GM12878 (cell line): Measurements from ENCODE around the gene KLHL34. TPM values are rescaled to one million over a fixed set of nuclear protein-coding genes. Genes with fewer than 3 reads are reported as not detected.

Experiments
- ATAC-seq: fragments of 200-7000 bp; cut with Tn5 transposase; 3 replicates; pipeline ENCODE4 v1.9.1; 2020; ENCODE audit warnings: mild to moderate bottlenecking, moderate library complexity
- BruUV-seq: library from RNA; stranded (reverse); fragments of 400-500 nt; replicated peaks from 2 replicates; lab custom pipeline; 2021; lab: Mats Ljungman, UMichigan
- CTCF ChIA-PET: fragments of 300-600 bp; sonication (Branson Sonifier 250); formaldehyde crosslinking; extraction: SDS; loops from one replicate; lab custom pipeline; 2021; ENCODE audit warnings: inconsistent platforms; lab: Yijun Ruan, JAX
- POLR2A ChIA-PET: fragments of 350-600 bp; formaldehyde crosslinking; extraction: SDS; loops from one replicate; lab custom pipeline; 2021; ENCODE audit warnings: inconsistent platforms; lab: Charles Lee
- RAD21 ChIA-PET: fragments of 300-600 bp; sonication (Branson Sonifier 250); formaldehyde crosslinking; loops from one replicate; lab custom pipeline; 2023; ENCODE audit warnings: antibody characterized with exemption; ENCODE audit not compliant: unreplicated experiment; lab: Charles Lee
- SMC1A ChIA-PET: fragments of 300-600 bp; sonication (Branson Sonifier 250); formaldehyde crosslinking; loops from one replicate; lab custom pipeline; 2023; ENCODE audit not compliant: unreplicated experiment, uncharacterized antibody; lab: Charles Lee
- DNase-seq: peaks from one replicate; pipeline ENCODE4 v3.0.0-alpha.2; 2011; ENCODE audit warnings: low read depth, low spot score
- FAIRE-seq: peaks from 3 replicates; lab custom pipeline; 2011; peaks lifted over from hg19 to GRCh38; lab: Jason Lieb, UNC
- H2AFZ ChIP-seq: 2 replicates; pipeline ENCODE4 v1.6.0; 2011; ENCODE audit warnings: low read depth, low read length, control low read depth; ENCODE audit not compliant: control insufficient read depth
- H3K27ac ChIP-seq: 2 replicates; pipeline ENCODE4 v1.5.1; 2011; ENCODE audit warnings: control low read depth; ENCODE audit not compliant: control insufficient read depth, insufficient read depth
- H3K27me3 ChIP-seq, 2 experiments: replicated peaks in 1 of 2; 2 replicates each; pipeline versions ENCODE4 v1.6.0 to v1.6.1; 2011; ENCODE audit warnings: low read length in 1 of 2; ENCODE audit not compliant: control insufficient read depth in 2 of 2, insufficient read depth in 2 of 2
- H3K36me3 ChIP-seq, 2 experiments: 2 replicates each; pipeline ENCODE4 v1.5.1; 2011; ENCODE audit warnings: low read length in 1 of 2; ENCODE audit not compliant: control insufficient read depth in 2 of 2, insufficient read depth in 2 of 2
- H3K4me1 ChIP-seq: 2 replicates; pipeline ENCODE4 v1.6.1; 2011; ENCODE audit warnings: mild to moderate bottlenecking, low read length, moderate library complexity, mixed read lengths; ENCODE audit not compliant: control insufficient read depth, insufficient read depth
- H3K4me2 ChIP-seq: 2 replicates; pipeline ENCODE4 v1.6.0; 2011; ENCODE audit warnings: control low read depth; ENCODE audit not compliant: control insufficient read depth, insufficient read depth
- H3K4me3 ChIP-seq: fragments of 200-600 bp; sonication (generic); 2 replicates; pipeline ENCODE4 v1.5.1; 2016
- H3K79me2 ChIP-seq: 2 replicates; pipeline ENCODE4 v1.6.0; 2011; ENCODE audit warnings: low read length; ENCODE audit not compliant: control insufficient read depth, insufficient read depth
- H3K9ac ChIP-seq: 2 replicates; pipeline ENCODE4 v1.8.0; 2011; ENCODE audit warnings: low read length, control low read depth, mixed read lengths; ENCODE audit not compliant: control insufficient read depth, insufficient read depth
- H3K9me3 ChIP-seq: replicated peaks from 3 replicates; pipeline ENCODE4 v1.5.1; 2011; ENCODE audit warnings: mild to moderate bottlenecking, low read length; ENCODE audit not compliant: control insufficient read depth, insufficient read depth
- H4K20me1 ChIP-seq: 2 replicates; pipeline ENCODE4 v1.6.0; 2011; ENCODE audit not compliant: control insufficient read depth, insufficient read depth
- BMI1 ChIP-seq: fragments of 450-650 bp; IDR thresholded peaks from 2 replicates; pipeline ENCODE4 v1.6.1; 2016; ENCODE audit warnings: mild to moderate bottlenecking, moderate library complexity, borderline replicate concordance
- BRCA1 ChIP-seq: IDR thresholded peaks from 2 replicates; pipeline ENCODE4 v1.6.1; 2011; ENCODE audit warnings: low read depth, low read length, improper control_type of control experiment
- NFIC ChIP-seq: IDR thresholded peaks from 2 replicates; pipeline ENCODE4 v1.6.1; 2012; ENCODE audit warnings: low read depth, mild to moderate bottlenecking, inconsistent platforms, low read length, moderate library complexity
- SMAD5 ChIP-seq: IDR thresholded peaks from 2 replicates; pipeline ENCODE4 v1.6.1; 2016; ENCODE audit warnings: antibody characterized with exemption, low read depth
- in situ Hi-C: fragments of 300-500 bp; cut with MboI; formaldehyde crosslinking; loops from 9 replicates; pipeline ENCODE4 v1.14.3; 2018; ENCODE audit warnings: mixed read lengths
- intact Hi-C: fragments of 100-400 bp; cut with micrococcal nuclease; formaldehyde crosslinking; loops from one replicate; pipeline ENCODE4 v1.14.2; 2022; ENCODE audit not compliant: unreplicated experiment
- polyA plus RNA-seq, 11 experiments: library from polyadenylated mRNA; depleted of rRNA in 4 of 11; unstranded in 6 of 11; stranded (reverse) in 5 of 11; fragments of >200 nt; fragmentation: Nextera tagmentation in 4 of 11; fragmentation: Illumina TruSeq in 1 of 11; extraction: Ambion mirVana in 4 of 11; extraction: Trizol in 1 of 11; gene quantifications; 1 replicate in 1 of 11; 2 replicates in 10 of 11; pipeline versions ENCODE4 v1.2.1 to v1.2.3, GENCODE V29; 2011 to 2016; ENCODE audit warnings: inconsistent platforms in 2 of 11, missing spikeins in 2 of 11, low read depth in 1 of 11
- total RNA-seq, 4 experiments: library from RNA; depleted of rRNA in 3 of 4; stranded (reverse); fragments of >200 nt in 3 of 4; fragmentation: Illumina TruSeq in 1 of 4; extraction: Trizol in 1 of 4; gene quantifications; 2 replicates each; pipeline versions ENCODE4 v1.2.1 to v1.2.3, GENCODE V29; 2013 to 2021
- TF ChIP-seq, protein P1 (sequence below): fragments of 450-650 bp; IDR thresholded peaks from 2 replicates; pipeline ENCODE4 v1.6.1; 2016; ENCODE audit warnings: mild to moderate bottlenecking
- TF ChIP-seq, protein P2 (sequence below): fragments of 450-650 bp; IDR thresholded peaks from 2 replicates; pipeline ENCODE4 v1.6.1; 2017; ENCODE audit warnings: mild to moderate bottlenecking, moderate library complexity

KLHL34 gene
- total and polyA plus RNA-seq, 10 of the 15 experiments (the other 5 are each of a cell fraction or from before 2014, with no cell fraction given) = not detected

DNA sequence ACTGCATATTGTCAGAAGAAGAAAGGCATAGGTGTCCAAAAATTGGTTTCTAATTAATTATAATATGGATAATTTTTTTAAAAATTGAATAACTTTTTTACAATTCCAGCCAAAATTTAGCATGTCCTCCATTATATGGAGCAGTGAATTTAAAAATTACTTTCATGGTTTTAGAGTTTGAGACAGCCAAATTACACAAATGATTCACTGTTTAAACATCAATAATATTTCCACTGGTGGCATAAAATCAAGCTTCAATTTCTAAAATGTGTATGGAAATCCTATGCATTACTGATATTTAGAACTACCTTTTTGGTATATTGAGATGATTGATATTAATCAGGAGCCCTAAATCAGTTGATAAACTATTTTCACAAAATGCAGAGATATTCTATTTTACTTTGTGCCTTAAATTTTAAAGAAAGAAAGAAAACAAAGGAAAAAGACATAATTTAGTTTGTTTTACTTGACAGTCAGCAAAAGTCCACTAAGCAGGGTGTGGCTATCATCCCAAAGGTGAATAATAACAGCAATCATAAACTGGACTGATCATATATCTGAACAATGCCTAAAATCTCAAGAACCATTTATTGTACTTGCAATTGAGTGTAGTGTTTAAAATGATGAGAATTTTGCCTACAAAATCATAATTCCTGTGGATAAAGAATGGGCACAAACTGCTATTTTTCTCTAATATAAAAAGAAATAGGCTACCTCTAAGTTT, 34.2 kb downstream of the KLHL34 start:
- Histone ChIP-seq H4K20me1 (no peaks in the 10 kb centered on the region), H3K27ac (no peak overlapping the region), H3K4me1 (no peaks in the 10 kb centered on the region), H3K4me3 (no peak overlapping the region), H3K9ac (no peak overlapping the region), H3K9me3 (no peaks in the 10 kb centered on the region), H3K36me3 (no peaks in the 10 kb centered on the region)
- ChIA-PET CTCF (no interaction called here), SMC1A (interaction anchor here (1.1 kb wide), 1 partner anchor 1155 kb away, joined by 3 read pairs; no protein-coding TSS in a partner anchor)
- in situ Hi-C loops = no loop called here
- ATAC-seq (no peak), DNase-seq (no peak)
- BruUV-seq = no TSS peak
- intact Hi-C loops = no loop called here
- TF ChIP-seq, protein P1, sequence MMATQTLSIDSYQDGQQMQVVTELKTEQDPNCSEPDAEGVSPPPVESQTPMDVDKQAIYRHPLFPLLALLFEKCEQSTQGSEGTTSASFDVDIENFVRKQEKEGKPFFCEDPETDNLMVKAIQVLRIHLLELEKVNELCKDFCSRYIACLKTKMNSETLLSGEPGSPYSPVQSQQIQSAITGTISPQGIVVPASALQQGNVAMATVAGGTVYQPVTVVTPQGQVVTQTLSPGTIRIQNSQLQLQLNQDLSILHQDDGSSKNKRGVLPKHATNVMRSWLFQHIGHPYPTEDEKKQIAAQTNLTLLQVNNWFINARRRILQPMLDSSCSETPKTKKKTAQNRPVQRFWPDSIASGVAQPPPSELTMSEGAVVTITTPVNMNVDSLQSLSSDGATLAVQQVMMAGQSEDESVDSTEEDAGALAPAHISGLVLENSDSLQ = no peak
- TF ChIP-seq, protein P2, sequence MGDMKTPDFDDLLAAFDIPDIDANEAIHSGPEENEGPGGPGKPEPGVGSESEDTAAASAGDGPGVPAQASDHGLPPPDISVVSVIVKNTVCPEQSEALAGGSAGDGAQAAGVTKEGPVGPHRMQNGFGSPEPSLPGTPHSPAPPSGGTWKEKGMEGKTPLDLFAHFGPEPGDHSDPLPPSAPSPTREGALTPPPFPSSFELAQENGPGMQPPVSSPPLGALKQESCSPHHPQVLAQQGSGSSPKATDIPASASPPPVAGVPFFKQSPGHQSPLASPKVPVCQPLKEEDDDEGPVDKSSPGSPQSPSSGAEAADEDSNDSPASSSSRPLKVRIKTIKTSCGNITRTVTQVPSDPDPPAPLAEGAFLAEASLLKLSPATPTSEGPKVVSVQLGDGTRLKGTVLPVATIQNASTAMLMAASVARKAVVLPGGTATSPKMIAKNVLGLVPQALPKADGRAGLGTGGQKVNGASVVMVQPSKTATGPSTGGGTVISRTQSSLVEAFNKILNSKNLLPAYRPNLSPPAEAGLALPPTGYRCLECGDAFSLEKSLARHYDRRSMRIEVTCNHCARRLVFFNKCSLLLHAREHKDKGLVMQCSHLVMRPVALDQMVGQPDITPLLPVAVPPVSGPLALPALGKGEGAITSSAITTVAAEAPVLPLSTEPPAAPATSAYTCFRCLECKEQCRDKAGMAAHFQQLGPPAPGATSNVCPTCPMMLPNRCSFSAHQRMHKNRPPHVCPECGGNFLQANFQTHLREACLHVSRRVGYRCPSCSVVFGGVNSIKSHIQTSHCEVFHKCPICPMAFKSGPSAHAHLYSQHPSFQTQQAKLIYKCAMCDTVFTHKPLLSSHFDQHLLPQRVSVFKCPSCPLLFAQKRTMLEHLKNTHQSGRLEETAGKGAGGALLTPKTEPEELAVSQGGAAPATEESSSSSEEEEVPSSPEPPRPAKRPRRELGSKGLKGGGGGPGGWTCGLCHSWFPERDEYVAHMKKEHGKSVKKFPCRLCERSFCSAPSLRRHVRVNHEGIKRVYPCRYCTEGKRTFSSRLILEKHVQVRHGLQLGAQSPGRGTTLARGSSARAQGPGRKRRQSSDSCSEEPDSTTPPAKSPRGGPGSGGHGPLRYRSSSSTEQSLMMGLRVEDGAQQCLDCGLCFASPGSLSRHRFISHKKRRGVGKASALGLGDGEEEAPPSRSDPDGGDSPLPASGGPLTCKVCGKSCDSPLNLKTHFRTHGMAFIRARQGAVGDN = no peak
- no peak for TF ChIP-seq BRCA1
- no peak for TF ChIP-seq SMAD5
- no peak for TF ChIP-seq BMI1
- no peak for TF ChIP-seq NFIC
- TF ChIP-seq, all 136 proteins: peak for 0
- POLR2A ChIA-PET = no interaction called here
- Histone ChIP-seq H3K27me3 (no peaks in the 10 kb centered on the region), H3K79me2 (no peaks in the 10 kb centered on the region), H3K4me2 (no peak overlapping the region), H2AFZ (no peak overlapping the region)
- FAIRE-seq = no peak
- RAD21 ChIA-PET = no interaction called here
